Lung (tissue), 12 donors: Measurements from ENCODE around the gene ERCC1. TPM values are rescaled to one million over a fixed set of nuclear protein-coding genes. Genes with fewer than 3 reads are reported as not detected.

Source experiments
- ATAC-seq: fragments of 200-7000 bp; cut with Tn5 transposase; one replicate; pipeline ENCODE4 v1.9.1; 2020; ENCODE audit warnings: moderate number of reproducible peaks; ENCODE audit not compliant: insufficient read depth, low FRiP score
- DNase-seq, 3 donors: peaks; one replicate each; pipeline ENCODE4 v3.0.0-alpha.2; 2013 to 2017
- H3K27ac ChIP-seq, 2 donors: one replicate each; pipeline ENCODE4 v1.5.1; 2013; ENCODE audit warnings: mild to moderate bottlenecking in 2 of 2, moderate library complexity in 2 of 2, control low read depth in 1 of 2, inconsistent platforms in 1 of 2, low read depth in 1 of 2, low read length in 1 of 2
- H3K27me3 ChIP-seq, 3 donors: one replicate each; pipeline ENCODE4 v1.5.1; 2013; ENCODE audit warnings: low read length in 2 of 3; ENCODE audit not compliant: control insufficient read depth in 3 of 3, insufficient read depth in 3 of 3
- H3K36me3 ChIP-seq, 4 donors: one replicate each; pipeline ENCODE4 v1.5.1; 2013; ENCODE audit warnings: low read length in 4 of 4, mild to moderate bottlenecking in 1 of 4, moderate library complexity in 1 of 4; ENCODE audit not compliant: control insufficient read depth in 4 of 4, insufficient read depth in 4 of 4
- H3K4me1 ChIP-seq, 5 donors: one replicate each; pipeline ENCODE4 v1.5.1; 2013; ENCODE audit warnings: low read length in 5 of 5, mild to moderate bottlenecking in 2 of 5, moderate library complexity in 1 of 5; ENCODE audit not compliant: control insufficient read depth in 5 of 5, insufficient read depth in 5 of 5
- H3K4me3 ChIP-seq: one replicate; pipeline ENCODE4 v1.5.1; 2013; ENCODE audit warnings: mild to moderate bottlenecking, control low read depth, moderate library complexity
- H3K9ac ChIP-seq, 2 donors: one replicate each; pipeline ENCODE4 v1.5.1; 2013; ENCODE audit warnings: low read length in 2 of 2, control low read depth in 1 of 2; ENCODE audit not compliant: insufficient read depth in 1 of 2
- H3K9me3 ChIP-seq, 4 donors: one replicate each; pipeline ENCODE4 v1.5.1; 2013; ENCODE audit warnings: low read length in 3 of 4, mild to moderate bottlenecking in 1 of 4, moderate library complexity in 1 of 4; ENCODE audit not compliant: control insufficient read depth in 4 of 4, insufficient read depth in 3 of 4
- CTCF ChIP-seq: IDR thresholded peaks from 2 replicates; pipeline ENCODE4 v1.5.1; 2012; ENCODE audit warnings: mild to moderate bottlenecking; ENCODE audit errors: control extremely low read depth, extremely low read depth
- WGBS, 2 donors: extraction: QIAGEN DNeasy Blood & Tissue Kit; methylation state at CpG; one replicate each; pipeline ENCODE4 v1.1.7; 2013; 5-methylcytosine and 5-hydroxymethylcytosine counted together
- polyA plus RNA-seq, 2 donors: library from polyadenylated mRNA; stranded (reverse); fragments of 200-250 nt; gene quantifications; one replicate each; pipeline ENCODE4 v1.2.1, GENCODE V29; 2013
- total RNA-seq, 2 donors: library from RNA; depleted of rRNA in 1 of 2; stranded (reverse); fragments of >200 nt in 1 of 2; gene quantifications; one replicate each; pipeline ENCODE4 v1.2.1, GENCODE V29; 2014 to 2021
- donor health status: control.
- donor health status: control.
- donor health status: Bipolar disorder and iron deficiency.
- donor health status: healthy.
- donor health status: DM: yes; HTN: yes; CAD: no.

Gene ERCC1
- total and polyA plus RNA-seq, 4 donors, result 53.2 to 82.3 (median 63.2) TPM

- H3K27me3 ChIP-seq, result peaks cover 0 to 34% (median 28%) of the 10 kb centered on the region in 3 donors
- no peaks in the 10 kb centered on the region for H3K9me3 ChIP-seq
- H3K9ac ChIP-seq, result no peak overlapping the region
- H3K27ac ChIP-seq, result peak overlapping the region in 1 of 2 donors; percentile 91
- DNase-seq (no peak), ATAC-seq (no peak)
- no peaks in the 10 kb centered on the region for H3K36me3 ChIP-seq
- no peak overlapping the region for H3K4me3 ChIP-seq
- 52 to 80% methylated on average over 4 of the region's 4 CpGs for WGBS, 2 donors
- TF ChIP-seq CTCF, result no peak
- H3K4me1 ChIP-seq, result peaks cover 3 to 32% (median 13%) of the 10 kb centered on the region in 5 donors
Observed at GRCh38 chr19:45403272-45403671, 20.4 kb downstream of the ERCC1 start.

GRCh38 chr19:45402298-45403061 is 21.2 kb downstream of the ERCC1 start:
- no peaks in the 10 kb centered on the region for H3K36me3 ChIP-seq
- peak overlapping the region; percentile 69 to 91 for H3K27ac ChIP-seq
- H3K4me1 ChIP-seq, result peaks cover 3 to 32% (median 13%) of the 10 kb centered on the region in 5 donors
- H3K27me3 ChIP-seq, result peaks cover 0 to 34% (median 31%) of the 10 kb centered on the region in 3 donors
- H3K9me3 ChIP-seq, result no peaks in the 10 kb centered on the region
- ATAC-seq, result no peak
- no peak overlapping the region for H3K9ac ChIP-seq
- no peak overlapping the region for H3K4me3 ChIP-seq
- WGBS, 2 donors, result 18 to 20% methylated on average over 25 to 40 of the region's 40 CpGs
- peak; percentile 25 to 61 (median 34) for DNase-seq
- TF ChIP-seq CTCF, result no peak

- Histone ChIP-seq H3K27me3 (peaks cover 0 to 37% (median 35%) of the 10 kb centered on the region in 3 donors), H3K27ac (peak overlapping the region in 1 of 2 donors; percentile 22), H3K4me3 (no peak overlapping the region), H3K4me1 (peaks cover 0 to 25% (median 9%) of the 10 kb centered on the region in 5 donors), H3K36me3 (peaks cover 0 to 2% (median 0%) of the 10 kb centered on the region in 4 donors), H3K9ac (no peak overlapping the region), H3K9me3 (no peaks in the 10 kb centered on the region)
- 88 to 89% methylated on average over 6 of the region's 6 CpGs for WGBS, 2 donors
- no peak for DNase-seq
- no peak for ATAC-seq
- no peak for TF ChIP-seq CTCF
Observed at GRCh38 chr19:45401815-45402214, 21.9 kb downstream of the ERCC1 start.
